ENCODE measurements around the gene OTUD3.
"Not testable (repeated sequence)": the region's sequence is repeated elsewhere in the genome, so short reads cannot be mapped to it uniquely, and the experiment has no call there.

Gene OTUD3

DNA sequence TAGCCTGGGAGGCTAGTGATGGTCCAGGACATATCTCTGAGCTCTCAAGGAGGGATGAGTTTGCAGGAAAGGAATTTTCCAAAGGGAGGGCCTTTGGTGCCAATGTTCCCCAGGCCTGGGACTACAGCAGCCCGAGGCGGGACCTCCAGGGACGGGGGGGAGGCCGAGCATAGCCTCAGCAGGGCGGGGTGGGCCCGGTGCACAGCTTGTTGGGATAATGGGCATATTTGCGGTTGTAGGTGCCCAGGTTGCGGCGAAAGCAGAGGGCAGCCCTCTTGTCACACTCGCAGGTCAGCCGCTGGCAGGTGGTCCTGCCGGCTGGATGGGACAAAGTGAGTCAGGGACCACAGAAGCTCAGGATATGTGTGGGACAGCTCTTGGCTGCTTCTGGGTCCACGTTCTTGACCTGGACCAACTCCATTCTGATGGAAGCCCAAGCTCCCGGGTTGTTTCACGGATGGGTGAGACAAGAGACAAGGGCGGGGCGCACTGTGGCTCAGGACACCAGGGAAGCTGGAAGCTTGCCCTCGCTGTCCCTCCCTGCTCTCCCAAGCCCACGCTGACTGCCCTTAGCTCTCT, 38.0 kb downstream of the OTUD3 start:
- no peak for DNase-seq

DNA sequence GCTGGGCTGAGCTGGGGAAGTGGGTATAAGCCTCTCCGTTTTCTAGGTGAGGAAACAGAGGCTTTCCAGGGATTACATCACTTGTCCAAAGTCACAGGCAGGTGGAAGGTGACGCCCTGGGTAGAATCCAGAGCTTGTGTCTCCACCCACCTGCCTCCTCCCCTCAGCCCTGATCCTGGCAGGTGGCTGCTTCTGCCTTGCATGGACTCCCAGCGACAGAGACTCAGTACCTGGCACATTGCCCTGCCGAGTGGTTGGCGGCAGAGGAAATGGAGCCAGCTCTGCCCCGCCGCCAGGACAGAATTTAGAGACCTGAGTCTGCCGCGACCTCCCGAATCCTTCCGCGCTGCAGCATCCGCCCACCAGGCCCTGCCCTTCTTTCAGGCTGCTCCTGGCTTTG, 39.1 kb downstream of the OTUD3 start:
- DNase-seq = no peak

DNA sequence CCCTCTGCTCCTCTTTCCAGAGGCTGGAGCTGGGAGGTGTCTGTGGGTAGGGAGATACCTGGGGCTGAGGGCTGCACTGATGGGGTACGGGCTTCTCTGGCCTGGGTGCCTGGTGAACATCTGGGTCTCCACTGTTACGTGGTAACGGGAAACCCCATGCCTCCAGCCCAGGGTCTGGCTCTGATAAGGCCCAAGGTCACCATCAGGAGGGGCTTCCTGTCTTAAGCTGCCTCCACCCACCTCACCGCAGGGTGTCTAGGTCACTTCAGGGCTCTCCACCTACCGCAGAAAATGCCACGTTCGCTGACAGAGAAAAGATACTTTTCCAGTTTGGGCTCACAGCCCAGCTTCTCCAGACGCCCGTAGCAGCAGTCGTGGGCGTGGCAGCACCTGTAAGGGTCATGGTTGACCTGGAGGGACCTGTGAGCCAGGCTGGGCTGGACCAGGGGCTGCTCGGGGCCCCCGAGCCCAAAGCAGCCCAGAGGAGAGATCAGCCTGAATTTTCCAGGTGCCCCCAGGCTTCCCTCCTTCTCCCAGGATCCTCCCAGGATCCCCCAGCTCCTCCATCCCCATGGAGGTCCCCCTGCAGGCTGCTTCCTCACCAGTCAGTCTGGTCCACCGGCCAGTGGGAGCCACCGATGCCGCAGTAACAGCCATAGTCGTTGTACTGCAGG, 40.0 kb downstream of the OTUD3 start:
- DNase-seq = no peak

DNA sequence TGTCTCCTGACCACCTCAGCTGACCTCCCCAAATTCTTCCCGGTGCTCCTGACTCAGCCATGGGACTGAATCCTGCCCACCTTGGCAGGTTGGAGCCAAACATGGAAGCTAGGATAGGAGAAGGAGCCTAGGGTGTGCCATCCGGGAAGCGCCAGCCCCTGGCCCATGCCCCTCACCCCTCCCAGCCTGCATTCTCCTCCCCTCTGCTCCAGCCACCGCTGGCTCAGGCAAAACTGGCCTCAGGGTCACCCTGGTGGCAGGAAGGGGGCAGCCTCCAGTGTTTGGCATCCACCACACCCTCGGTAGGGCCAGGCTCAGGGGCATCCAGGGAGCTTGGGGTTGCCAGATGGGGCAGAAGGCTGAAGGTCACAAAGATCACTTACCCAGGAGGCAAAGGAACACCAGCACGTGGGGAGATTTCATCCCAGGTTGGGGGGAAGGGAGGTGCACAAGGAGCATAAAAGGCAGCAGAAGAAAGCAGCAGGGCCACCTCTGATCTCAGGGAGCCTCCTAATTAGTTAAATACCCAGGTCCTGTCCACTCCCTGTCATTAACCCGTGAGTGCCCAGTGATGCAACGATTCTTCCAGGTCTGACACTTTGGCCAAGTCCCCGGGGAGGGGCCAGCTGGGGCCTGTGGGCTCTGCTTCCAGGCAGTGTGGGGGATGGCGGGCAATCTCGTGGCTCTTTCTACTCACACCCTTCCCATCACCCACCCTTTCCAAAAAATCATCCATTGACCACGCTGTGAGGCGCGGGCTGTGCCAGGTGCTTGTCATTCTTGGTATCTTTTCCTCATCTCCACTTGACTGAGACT, 41.1 kb downstream of the OTUD3 start, which contains the start of gene PLA2G2E:
TSS of gene PLA2G2E (minus strand) at position 481 of the 816 bp plus-strand sequence. CDS start at position 423, 58 bp downstream.
- DNase-seq = no peak

DNA sequence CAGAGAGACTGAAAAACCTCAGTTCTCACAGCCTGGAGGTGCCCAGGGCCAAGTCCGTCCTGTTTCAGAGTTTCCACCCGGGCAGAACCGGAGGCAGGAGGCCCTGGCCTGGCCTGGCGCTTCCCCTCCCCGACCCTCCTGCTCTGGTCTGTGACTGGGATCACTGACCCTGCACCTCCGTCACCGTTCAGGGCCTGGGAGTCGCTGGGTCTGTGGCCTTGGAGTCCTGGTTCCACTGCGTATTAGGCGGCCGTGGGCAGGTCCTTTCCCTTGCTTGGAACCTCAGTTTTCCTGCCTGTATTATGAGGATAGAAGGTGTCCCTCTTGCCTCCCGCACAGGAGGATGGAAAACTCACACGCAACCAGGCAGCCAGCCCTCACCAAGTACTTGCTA, 41.8 kb downstream of the OTUD3 start:
- no peak for DNase-seq

DNA sequence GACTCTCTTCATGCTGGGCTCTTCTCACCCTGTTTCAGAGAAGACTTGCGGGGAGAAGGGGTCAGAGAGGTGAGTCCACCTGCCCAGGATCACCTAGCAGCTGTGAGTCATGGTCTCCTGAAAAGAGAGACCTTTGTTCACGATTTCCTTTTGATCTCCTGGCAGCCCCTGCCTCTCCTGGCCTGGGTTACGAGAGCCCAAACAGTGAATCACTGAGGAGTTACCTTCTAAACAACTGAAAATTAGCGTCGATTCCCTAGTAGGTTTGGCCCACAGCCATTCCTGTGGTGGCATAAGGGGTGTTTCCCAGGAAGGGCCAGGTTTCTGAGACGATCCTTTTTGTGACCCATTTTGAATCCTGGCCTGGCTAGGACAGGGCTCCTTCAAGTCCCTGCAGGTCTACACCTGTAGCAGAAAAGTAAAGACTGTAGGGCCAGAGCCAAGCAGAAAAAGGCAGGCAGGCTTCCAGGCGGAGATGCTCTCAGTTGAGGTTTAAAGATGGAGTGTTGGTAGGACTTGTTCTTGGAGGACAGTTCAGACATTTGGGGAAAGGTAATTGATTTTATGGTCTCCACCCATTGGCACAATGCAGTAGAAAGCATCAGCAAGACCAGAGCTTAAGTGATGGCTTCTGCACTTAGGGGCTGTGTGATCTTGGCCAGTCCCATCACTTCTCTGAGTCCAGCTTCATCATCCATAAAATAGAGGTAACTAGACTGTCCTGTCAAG, 43.3 kb downstream of the OTUD3 start:
- DNase-seq = no peak

DNA sequence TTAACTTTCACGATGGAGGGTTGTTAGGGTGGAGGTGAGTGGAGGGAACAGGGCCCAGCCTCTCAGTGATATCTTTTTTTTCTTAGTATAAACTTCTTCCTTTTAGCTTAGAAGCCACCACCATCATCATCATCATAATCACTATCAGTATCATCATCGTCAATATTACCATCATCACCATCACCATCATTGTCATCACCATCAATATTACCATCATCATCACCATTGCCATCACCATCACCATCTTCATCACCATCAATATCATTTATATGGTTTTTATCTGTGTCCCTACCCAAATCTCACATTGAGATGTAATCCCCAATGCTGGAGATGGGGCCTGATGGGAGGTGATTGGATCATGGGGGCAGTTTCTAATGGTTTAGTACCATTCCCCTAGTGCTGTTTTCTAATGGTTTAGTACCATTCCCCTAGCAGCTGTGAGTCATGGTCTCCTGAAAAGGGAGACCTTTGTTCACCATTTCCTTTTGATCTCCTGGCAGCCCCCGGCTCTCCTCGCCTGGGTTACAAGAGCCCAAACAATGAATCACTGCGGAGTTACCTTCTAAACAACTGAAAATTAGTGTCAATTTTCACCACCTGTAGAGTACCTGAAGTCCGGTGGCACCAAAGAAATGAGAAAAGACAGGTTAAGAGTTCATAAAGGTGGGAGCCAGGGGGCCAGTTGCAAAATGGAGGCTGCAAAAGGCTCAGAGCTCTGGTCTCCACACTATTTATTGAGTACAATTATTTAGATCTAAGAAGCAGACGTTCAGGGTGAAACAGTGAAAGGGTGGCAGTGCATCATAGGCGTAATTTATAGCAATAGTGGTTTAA, 44.3 kb downstream of the OTUD3 start:
- DNase-seq = no peak

DNA sequence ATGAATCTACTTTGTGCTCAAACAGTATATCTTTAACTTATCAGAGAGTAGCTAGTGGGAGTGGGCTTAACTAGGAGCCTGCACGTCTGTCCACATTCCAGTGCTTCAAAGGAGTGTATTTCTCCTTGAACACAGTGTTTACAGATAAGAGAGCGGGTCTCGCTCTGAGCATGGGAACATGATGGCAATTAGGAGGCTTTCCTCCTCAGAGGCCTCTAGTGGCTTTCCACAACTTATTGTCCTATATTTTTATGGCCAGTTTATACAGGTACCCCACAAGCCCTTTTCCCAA, 44.9 kb downstream of the OTUD3 start:
- DNase-seq = not testable (repeated sequence)

DNA sequence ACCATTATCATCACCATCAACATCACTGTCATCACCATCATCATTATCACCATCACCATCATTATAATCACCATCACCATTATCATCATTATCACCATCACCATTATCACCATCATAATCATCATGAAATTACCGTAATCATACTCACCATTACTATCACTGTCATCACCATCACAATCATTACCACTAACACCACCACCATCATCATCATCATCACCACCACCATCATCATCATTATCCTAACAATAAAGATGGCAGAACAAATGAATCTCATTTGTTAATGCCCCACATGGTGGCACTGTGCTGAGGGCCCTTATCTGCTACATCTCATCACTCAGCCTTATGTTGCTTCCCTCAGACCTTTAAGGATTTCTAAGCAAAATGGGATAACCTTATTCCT, 50.7 kb downstream of the OTUD3 start:
- DNase-seq = no peak

DNA sequence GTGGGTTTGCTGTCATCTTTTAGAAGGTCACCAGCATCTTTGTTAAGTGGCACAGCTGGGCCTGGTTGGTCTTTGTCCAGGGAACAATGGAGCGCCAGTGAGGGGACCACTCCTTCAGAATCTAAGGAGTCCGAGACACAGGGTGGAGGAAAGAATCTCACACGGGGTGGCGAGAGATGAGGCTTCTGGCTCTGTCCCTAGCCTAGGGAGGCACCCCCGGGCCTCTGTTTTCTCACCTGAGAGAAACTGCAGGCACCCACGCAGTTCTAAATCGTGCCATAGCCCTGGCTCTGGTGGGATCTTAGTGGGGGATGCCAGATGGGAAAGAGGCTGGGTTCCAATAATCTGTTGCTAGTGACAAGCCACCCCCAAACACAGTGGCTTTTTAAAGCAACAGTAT, 52.1 kb downstream of the OTUD3 start:
- no peak for DNase-seq

DNA sequence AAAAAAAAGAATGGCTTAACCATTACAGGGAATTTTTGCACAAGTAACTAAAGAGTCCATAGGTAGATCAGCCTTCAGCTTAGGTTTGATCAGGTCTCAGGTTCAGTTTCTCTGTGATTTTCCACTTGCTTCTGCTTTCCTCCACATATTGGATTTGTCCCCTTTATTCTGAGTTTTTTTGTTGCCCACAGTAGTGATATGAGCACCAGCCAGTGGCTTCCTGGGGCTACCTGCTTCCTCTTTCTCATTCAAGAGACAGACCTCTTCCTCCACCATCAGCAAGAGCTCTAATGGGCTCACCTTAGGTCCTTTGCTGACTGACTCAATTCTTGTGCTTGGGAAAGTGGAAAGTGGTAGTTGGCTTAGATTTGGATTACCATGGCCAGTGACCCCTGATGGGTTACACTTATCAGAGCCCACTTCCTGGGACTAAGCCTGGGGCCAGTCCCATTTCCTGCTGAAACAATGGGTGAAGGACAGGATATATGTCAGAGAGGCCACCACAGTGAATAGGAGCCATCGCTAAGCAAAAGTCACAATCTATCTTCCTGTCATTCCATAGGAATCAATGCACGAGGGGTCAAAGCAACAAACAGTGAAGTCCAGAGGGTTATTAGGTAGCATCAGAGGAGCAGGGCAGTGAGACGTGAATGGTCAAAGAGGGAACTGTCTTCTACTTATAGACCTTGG, 54.0 kb downstream of the OTUD3 start:
- no peak for DNase-seq

DNA sequence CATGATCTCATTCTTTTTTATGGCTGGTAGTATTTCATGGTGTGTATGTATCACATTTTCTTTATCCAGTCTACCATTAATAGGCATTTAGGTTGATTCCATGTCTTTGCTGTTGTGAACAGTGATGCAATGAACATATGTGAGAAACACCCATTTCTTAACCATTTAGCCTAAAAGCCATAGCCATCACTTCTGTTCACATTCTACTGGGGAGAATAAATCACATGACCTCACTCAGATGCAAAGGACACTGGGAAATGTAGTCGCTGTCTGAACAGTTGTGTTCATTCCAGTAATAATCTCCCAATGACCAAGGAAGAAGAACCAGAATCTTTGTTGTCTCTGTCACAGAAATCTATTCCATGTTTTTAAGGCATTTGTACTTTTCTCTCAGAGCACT, 56.3 kb downstream of the OTUD3 start:
- DNase-seq = no peak

DNA sequence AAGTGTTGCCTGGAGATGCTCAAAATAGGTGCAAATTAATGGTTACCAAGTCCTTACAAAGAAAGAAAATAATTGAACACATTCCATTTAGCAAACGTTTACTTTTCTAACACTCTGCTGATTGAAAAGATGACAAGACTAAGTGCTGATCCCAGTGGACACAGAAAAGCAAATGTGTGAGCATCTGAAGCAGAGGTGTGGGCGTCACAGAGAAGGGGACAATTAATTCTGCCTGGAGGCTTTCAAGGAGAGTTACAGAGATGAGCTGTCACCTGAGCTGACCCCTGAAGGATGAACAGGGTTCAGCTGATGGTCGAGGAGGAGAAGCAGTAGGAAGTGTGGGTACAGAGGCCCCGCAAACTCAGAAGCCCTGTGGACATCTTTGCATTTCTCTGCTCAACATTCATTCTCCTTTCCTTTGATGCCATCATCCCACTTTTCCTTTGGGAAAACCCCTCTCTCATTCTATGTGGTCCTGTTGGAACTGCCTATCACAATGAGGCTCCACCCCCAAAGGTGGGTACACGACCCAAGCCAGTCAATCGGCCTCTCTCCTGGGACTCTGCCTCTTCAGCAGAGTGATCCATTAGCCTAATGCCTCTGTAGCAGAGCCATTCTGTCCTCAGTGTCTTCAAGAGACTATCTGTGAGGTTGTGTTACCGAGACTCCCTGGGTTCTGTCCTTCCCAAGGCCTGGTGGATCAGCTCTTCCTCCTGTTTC, 58.5 kb downstream of the OTUD3 start:
- DNase-seq = no peak

DNA sequence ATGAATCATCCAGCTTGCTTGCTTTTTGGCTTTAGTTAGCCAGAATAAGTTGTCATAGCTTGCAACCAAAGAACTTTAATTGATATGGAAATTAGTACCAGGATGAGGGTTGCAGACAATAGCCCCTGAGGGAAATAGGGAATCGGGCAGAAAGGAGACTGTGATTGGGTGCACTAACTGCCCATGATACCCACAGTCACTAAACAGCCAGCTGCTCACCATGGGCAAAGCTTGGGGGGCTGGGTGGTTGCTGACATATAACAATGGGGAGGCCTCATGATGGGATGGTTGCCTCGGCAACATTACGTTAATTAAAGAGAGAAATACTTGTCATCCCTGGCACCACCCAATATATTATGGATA, 59.0 kb downstream of the OTUD3 start:
- no peak for DNase-seq

DNA sequence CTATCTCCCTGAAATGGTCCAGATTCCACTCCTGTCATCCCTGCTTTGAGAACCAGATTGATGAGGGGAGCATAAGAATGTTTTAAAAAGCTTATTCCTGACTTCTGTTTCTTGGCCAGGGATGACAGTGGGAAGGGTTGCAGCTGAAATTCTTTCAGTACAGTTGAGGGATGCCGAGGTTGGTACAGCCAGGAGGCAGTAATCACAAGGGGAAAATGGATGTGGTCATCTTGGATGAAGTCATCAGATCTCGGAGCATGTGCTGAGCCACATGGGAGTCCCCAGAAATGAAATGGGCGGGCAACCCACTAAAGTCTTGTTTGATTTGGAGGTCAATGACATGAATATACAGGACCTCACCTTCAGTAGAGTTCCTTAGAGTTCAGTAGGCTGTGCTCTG, 59.9 kb downstream of the OTUD3 start:
- DNase-seq = no peak

DNA sequence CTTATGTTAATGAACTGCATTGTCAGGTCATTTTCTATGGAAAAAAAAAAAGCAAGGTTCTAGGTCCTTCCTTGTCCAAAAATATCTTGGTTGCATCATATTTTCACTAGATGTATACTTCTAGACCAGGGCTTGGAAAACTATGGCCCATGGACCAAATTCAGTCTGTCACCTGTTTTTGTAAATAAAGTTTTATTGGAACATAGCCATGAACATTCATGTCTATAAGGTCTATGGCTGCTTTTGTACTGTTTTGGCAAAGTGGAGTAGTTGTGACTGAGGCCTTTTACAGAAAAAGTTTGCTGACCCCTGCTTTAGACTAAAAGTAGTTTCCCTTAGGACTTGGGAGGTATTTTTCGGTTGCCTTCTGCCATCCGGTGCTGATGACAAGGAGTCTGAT, 60.5 kb downstream of the OTUD3 start:
- no peak for DNase-seq

DNA sequence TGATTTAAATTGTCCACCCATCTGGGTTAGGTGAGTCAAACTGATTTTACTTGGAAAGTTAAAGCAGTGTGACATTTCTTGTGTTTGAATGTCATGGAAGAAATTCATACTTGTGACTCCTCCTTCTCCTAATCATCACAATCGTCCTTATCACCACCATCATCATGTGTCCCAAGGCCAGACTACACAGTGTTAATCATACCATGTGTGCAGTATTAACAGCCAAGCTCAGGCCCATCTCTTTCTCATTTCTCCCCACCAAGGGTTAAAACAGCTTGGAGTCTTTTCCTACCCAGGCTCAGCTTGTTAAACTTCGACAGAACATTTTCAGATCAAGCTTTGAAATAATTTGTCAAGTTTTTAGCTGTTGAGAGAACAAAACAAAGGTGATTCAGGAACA, 63.7 kb downstream of the OTUD3 start:
- DNase-seq = no peak

DNA sequence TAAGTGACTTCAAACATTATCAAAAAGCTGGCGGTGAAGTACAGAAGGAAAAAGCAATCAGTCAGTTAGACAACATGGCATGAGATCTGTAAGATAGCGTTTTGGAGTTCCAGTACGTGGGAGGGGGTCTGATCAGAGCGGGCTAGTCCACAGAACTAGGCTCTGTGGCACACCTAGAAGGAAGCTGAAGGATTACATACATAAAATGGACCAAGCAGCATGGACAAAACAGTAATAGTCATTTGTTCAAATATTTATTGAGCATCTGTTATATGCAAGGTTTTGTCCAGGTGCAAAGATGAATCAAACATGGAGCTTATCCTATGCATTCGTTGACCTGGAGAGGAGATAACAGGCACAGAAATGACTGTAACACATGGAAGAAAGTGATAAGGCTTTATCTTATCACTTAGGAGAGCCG, 64.1 kb downstream of the OTUD3 start:
- DNase-seq = no peak

DNA sequence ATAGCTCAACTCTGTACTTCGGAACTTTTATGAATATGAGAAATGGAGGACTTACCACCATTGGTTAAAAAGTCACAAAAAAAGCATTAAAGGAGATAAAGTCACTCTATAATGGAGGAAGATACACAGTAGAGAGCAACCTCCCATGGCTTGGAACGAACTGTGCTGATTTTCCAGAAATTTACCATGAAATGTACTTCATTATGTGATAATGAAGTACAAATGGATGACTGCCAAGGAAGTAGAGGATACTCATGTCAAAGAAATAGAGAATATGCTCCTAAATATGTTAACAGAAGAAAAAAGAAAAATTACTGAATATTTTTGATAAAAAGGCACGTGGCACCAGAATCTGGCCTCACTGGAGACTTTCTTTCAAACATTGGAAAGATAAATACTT, 64.8 kb downstream of the OTUD3 start:
- no peak for DNase-seq

DNA sequence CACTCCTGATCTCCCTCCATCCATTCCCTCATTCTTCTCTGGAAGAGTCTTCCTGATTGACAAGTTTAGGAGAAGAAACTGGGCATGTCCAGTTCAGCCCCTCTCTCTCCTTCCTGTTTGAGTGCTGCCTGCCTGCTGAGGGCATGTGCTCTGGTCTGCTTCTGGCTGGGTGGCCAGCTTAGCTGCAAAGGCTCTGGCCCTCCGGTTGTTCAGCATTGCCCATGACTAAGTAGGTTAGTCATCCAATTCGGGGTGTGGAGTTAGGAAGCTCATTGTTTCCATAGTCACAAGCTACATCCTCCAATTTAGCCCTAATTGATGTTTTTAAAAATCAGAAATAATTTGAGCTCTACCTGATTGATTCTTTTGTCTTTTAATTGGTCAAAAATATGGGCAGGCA, 66.8 kb downstream of the OTUD3 start:
- DNase-seq = no peak

DNA sequence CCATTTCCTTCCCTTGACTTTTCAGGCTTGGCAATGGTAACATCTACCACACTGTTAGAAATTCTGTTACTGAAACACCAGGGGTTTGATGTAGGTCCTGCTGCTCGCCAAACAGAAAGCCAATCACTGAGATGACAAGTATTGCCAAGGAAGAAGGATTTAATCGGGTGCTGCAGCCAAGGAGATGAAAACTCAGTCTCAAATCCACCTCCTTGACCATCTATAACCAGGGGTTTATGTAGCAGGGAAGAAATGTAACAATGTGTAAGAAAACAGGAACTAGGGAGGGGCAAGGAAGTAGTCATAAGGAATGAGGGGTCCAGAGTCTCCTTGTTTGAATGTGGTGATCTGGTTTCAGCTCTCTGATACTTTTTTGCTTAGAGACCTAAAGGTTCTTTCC, 71.9 kb downstream of the OTUD3 start:
- DNase-seq = no peak
